SK-N-MC (cell line): ENCODE data around the gene SIGLEC7.

ENCODE experiments used
- EZH2 ChIP-seq: fragments of 200-600 bp; sonication (generic); IDR thresholded peaks from one replicate; pipeline ENCODE4 v1.6.1; 2017; ENCODE audit warnings: antibody characterized with exemption
- FOXP2 ChIP-seq: optimal IDR thresholded peaks from 2 replicates; pipeline ENCODE3; 2011; ENCODE audit warnings: mild to moderate bottlenecking, moderate library complexity; ENCODE audit not compliant: insufficient read depth; ENCODE audit errors: extremely low read length, control extremely low read depth
- POLR2AphosphoS5 ChIP-seq: IDR thresholded peaks from 2 replicates; pipeline ENCODE4 v1.6.1; 2012; ENCODE audit warnings: mild to moderate bottlenecking, low read depth, low read length, borderline replicate concordance

DNA sequence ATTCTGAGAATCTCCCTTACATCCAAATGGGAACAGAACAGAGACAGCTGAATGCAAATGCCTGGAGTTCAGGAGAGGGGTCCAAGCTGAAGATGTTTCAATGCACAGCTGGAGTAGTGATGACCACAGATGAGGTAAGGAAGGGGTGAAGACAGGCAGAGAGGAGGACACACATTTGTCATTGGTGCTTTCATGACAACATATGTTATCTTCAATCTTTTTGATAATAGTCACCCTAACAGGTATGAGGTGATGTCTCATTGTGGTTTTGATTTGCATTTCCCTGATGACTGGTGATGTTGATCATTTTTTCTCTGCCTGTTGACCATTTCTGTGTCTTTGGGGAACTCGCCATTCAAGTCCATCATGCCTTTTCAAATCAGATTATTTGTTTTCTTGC lies 19.2 kb downstream of the SIGLEC7 start:
- TF ChIP-seq EZH2: no peak
- TF ChIP-seq POLR2AphosphoS5: no peak
- TF ChIP-seq FOXP2: no peak
